HepG2 (cell line): Measurements from ENCODE around the gene PTPRM. TPM values are rescaled to one million over a fixed set of nuclear protein-coding genes. Genes with fewer than 3 reads are reported as not detected.

Source experiments
- ATAC-seq: fragments of 200-7000 bp; cut with Tn5 transposase; 3 replicates; pipeline ENCODE4 v1.9.1; 2020; ENCODE audit warnings: mild to moderate bottlenecking, moderate library complexity
- BruUV-seq: library from RNA; stranded (reverse); fragments of 400-500 nt; replicated peaks from 2 replicates; lab custom pipeline; 2021; lab: Mats Ljungman, UMichigan
- CTCF ChIA-PET: fragments of 300-600 bp; formaldehyde crosslinking; extraction: SDS; loops from one replicate; lab custom pipeline; 2021; ENCODE audit warnings: low total read pairs, inconsistent platforms, low intra/inter-chr PET ratio; lab: Yijun Ruan, JAX
- POLR2A ChIA-PET: fragments of 350-600 bp; sonication (Branson Sonifier 250); formaldehyde crosslinking; loops from one replicate; lab custom pipeline; 2020; ENCODE audit warnings: antibody characterized with exemption, inconsistent platforms; lab: Yijun Ruan, JAX
- DNase-seq: peaks from one replicate; pipeline ENCODE4 v3.0.0-alpha.2; 2015; ENCODE audit warnings: low spot score
- FAIRE-seq: peaks from 3 replicates; lab custom pipeline; 2011; peaks lifted over from hg19 to GRCh38; lab: Jason Lieb, UNC
- H2AFZ ChIP-seq: one replicate; pipeline ENCODE4 v1.6.1; 2011; ENCODE audit warnings: low read length, inconsistent platforms
- H3K27ac ChIP-seq: fragments of 300-600 bp; 3 replicates; pipeline ENCODE4 v1.8.0; 2011; ENCODE audit warnings: mixed run types, mild to moderate bottlenecking, mixed read lengths, low read length, inconsistent platforms; ENCODE audit not compliant: insufficient read depth; ENCODE audit errors: extremely low read length
- H3K27me3 ChIP-seq, 2 experiments: fragments of 200-600 bp in 1 of 2; 2 replicates in 1 of 2; 3 replicates in 1 of 2; pipeline versions ENCODE4 v1.6.0 to v1.8.0; 2011; ENCODE audit warnings: low read length in 2 of 2, mild to moderate bottlenecking in 2 of 2, moderate library complexity in 2 of 2, inconsistent platforms in 1 of 2; ENCODE audit not compliant: insufficient read depth in 2 of 2, control insufficient read depth in 1 of 2
- H3K36me3 ChIP-seq, 2 experiments: fragments of 200-600 bp in 1 of 2; replicated peaks in 1 of 2; 2 replicates in 1 of 2; 3 replicates in 1 of 2; pipeline versions ENCODE4 v1.5.1 to v1.8.0; 2011; ENCODE audit warnings: low read length in 2 of 2, inconsistent platforms in 1 of 2; ENCODE audit not compliant: insufficient read depth in 2 of 2, control insufficient read depth in 1 of 2
- H3K4me1 ChIP-seq: 2 replicates; pipeline ENCODE4 v1.5.1; 2012; ENCODE audit warnings: low read length, inconsistent platforms; ENCODE audit not compliant: insufficient read depth
- H3K4me2 ChIP-seq: 2 replicates; pipeline ENCODE4 v1.6.0; 2011; ENCODE audit warnings: low read depth, low read length, inconsistent platforms
- H3K4me3 ChIP-seq, 3 experiments: fragments of 200-600 bp in 1 of 3; sonication (generic), shearing (Covaris generic) in 1 of 3; replicated peaks in 1 of 3; 2 replicates each; pipeline ENCODE4 v1.5.1; 2011 to 2016; ENCODE audit warnings: low read length in 3 of 3, inconsistent platforms in 2 of 3, low read depth in 2 of 3, mild to moderate bottlenecking in 2 of 3, control low read depth in 1 of 3, mixed read lengths in 1 of 3; ENCODE audit not compliant: insufficient read depth in 1 of 3
- H3K79me2 ChIP-seq: one replicate; pipeline ENCODE4 v1.6.1; 2011; ENCODE audit warnings: low read length, inconsistent platforms; ENCODE audit not compliant: insufficient read depth
- H3K9ac ChIP-seq: 2 replicates; pipeline ENCODE4 v1.6.0; 2011; ENCODE audit warnings: mild to moderate bottlenecking, low read depth, low read length, inconsistent platforms; ENCODE audit not compliant: insufficient read depth
- H3K9me3 ChIP-seq: 2 replicates; pipeline ENCODE4 v1.5.1; 2012; ENCODE audit warnings: mild to moderate bottlenecking, low read length
- H4K20me1 ChIP-seq: 2 replicates; pipeline ENCODE4 v1.6.0; 2011; ENCODE audit warnings: inconsistent platforms, mild to moderate bottlenecking, low read length, moderate library complexity; ENCODE audit not compliant: insufficient read depth
- BATF2 ChIP-seq: sonication (generic); formaldehyde crosslinking; IDR thresholded peaks from 2 replicates; pipeline ENCODE4 v1.8.0; 2022; ENCODE audit warnings: mild to moderate bottlenecking, missing genetic modification reagents, moderate library complexity
- DMTF1 ChIP-seq: sonication (generic); formaldehyde crosslinking; IDR thresholded peaks from 2 replicates; pipeline ENCODE4 v1.4.0; 2020; ENCODE audit warnings: mild to moderate bottlenecking, missing genetic modification reagents
- FOXM1 ChIP-seq: sonication (generic); formaldehyde crosslinking; IDR thresholded peaks from 2 replicates; pipeline ENCODE4 v1.5.0; 2020; ENCODE audit warnings: missing genetic modification reagents
- MED8 ChIP-seq: sonication (generic); formaldehyde crosslinking; IDR thresholded peaks from 2 replicates; pipeline ENCODE4 v1.8.1; 2023; ENCODE audit warnings: mild to moderate bottlenecking, missing genetic modification reagents; ENCODE audit not compliant: insufficient replicate concordance
- MTERF4 ChIP-seq: sonication (generic); formaldehyde crosslinking; IDR thresholded peaks from 2 replicates; pipeline ENCODE4 v1.8.0; 2023; ENCODE audit warnings: mild to moderate bottlenecking, missing genetic modification reagents
- NR2C2 ChIP-seq: sonication (generic); formaldehyde crosslinking; IDR thresholded peaks from 2 replicates; pipeline ENCODE4 v1.4.0; 2020; ENCODE audit warnings: missing genetic modification reagents, mild to moderate bottlenecking, moderate library complexity, borderline replicate concordance
- PRMT3 ChIP-seq: sonication (generic); formaldehyde crosslinking; IDR thresholded peaks from 2 replicates; pipeline ENCODE4 v1.8.1; 2022; ENCODE audit warnings: low read depth, mild to moderate bottlenecking, moderate library complexity, missing genetic modification reagents, borderline replicate concordance
- YY1 ChIP-seq: IDR thresholded peaks from 2 replicates; pipeline ENCODE4 v1.6.1; 2011; ENCODE audit warnings: low read length, low read depth, moderate library complexity, mild to moderate bottlenecking; ENCODE audit not compliant: insufficient read depth, insufficient replicate concordance
- ZMAT5 ChIP-seq: sonication (generic); formaldehyde crosslinking; IDR thresholded peaks from 2 replicates; pipeline ENCODE4 v1.5.0; 2020; ENCODE audit warnings: mild to moderate bottlenecking, low read depth, missing genetic modification reagents, borderline replicate concordance
- ZNF234 ChIP-seq: sonication (generic); formaldehyde crosslinking; conservative IDR thresholded peaks from 2 replicates; pipeline ENCODE4 v1.5.1; 2020; ENCODE audit warnings: mild to moderate bottlenecking, missing genetic modification reagents
- ZNF235 ChIP-seq: sonication (generic); formaldehyde crosslinking; IDR thresholded peaks from 2 replicates; pipeline ENCODE4 v1.8.1; 2023; ENCODE audit warnings: mild to moderate bottlenecking, missing genetic modification reagents, borderline replicate concordance
- ZNF276 ChIP-seq: sonication (generic); formaldehyde crosslinking; IDR thresholded peaks from 2 replicates; pipeline ENCODE4 v1.4.0; 2020; ENCODE audit warnings: mild to moderate bottlenecking, low read depth, missing genetic modification reagents
- ZNF282 ChIP-seq: fragments of 450-650 bp; IDR thresholded peaks from 2 replicates; pipeline ENCODE4 v1.6.1; 2018; ENCODE audit not compliant: partially characterized antibody
- WGBS: methylation state at CpG from one replicate; pipeline ENCODE4 v1.1.6; 2017; ENCODE audit warnings: low lambda C conversion rate; 5-methylcytosine and 5-hydroxymethylcytosine counted together
- in situ Hi-C: cut with HindIII; loops from 2 replicates; pipeline ENCODE4 v1.10.0; 2017; ENCODE audit warnings: low pct_unique_long_range_greater_than_20kb; ENCODE audit not compliant: extremely low pct_ligation_motif_present
- intact Hi-C: fragments of 100-400 bp; cut with micrococcal nuclease; formaldehyde crosslinking; loops from one replicate; pipeline ENCODE4 v1.10.0; 2022; ENCODE audit not compliant: unreplicated experiment
- polyA plus RNA-seq, 8 experiments: library from polyadenylated mRNA; depleted of rRNA in 3 of 8; stranded (reverse) in 7 of 8; unstranded in 1 of 8; fragments of >200 nt; fragmentation: Illumina TruSeq in 4 of 8; extraction: Trizol in 4 of 8; gene quantifications; 2 replicates each; pipeline versions ENCODE4 v1.2.1 to v1.2.3, GENCODE V29; 2011 to 2016; ENCODE audit warnings: low read depth in 4 of 8, missing spikeins in 1 of 8, mixed read lengths in 1 of 8; ENCODE audit not compliant: insufficient read depth in 1 of 8
- total RNA-seq, 5 experiments: library from RNA; depleted of rRNA; stranded (reverse); fragments of >200 nt; fragmentation: Illumina TruSeq; extraction: Trizol; gene quantifications; 2 replicates each; pipeline ENCODE4 v1.2.3, GENCODE V29; 2016; ENCODE audit warnings: low read depth in 1 of 5

The PTPRM gene
- total and polyA plus RNA-seq, 2 of the 13 experiments (the other 11 are each of a cell fraction or from before 2014, with no cell fraction given): 12.6 to 108 TPM

GRCh38 chr18:7813131-7813530, 246.0 kb downstream of the PTPRM start:
- no peak for DNase-seq
- H3K9ac ChIP-seq: no peak overlapping the region
- H3K4me1 ChIP-seq: peaks cover 24% of the 10 kb centered on the region
- H3K27me3 ChIP-seq: no peaks in the 10 kb centered on the region
- BruUV-seq: no TSS peak
- no peaks in the 10 kb centered on the region for H4K20me1 ChIP-seq
- CTCF ChIA-PET: no interaction called here
- no peaks in the 10 kb centered on the region for H3K79me2 ChIP-seq
- peaks cover 15% of the 10 kb centered on the region for H3K9me3 ChIP-seq
- peak overlapping the region; percentile 29 for H3K27ac ChIP-seq
- no peak overlapping the region for H2AFZ ChIP-seq
- no peak overlapping the region for H3K4me3 ChIP-seq
- H3K4me2 ChIP-seq: no peak overlapping the region
- H3K36me3 ChIP-seq: peaks cover 0 to 2% of the 10 kb centered on the region in 2 experiments; a peak in 1 of 5 replicates
- over 99% methylated on average over 5 of the region's 5 CpGs for WGBS
- POLR2A ChIA-PET: no interaction called here
- in situ Hi-C loops (no loop called here), intact Hi-C loops (loop anchor here (5.0 kb wide), 1 partner anchor 974 kb away; no protein-coding TSS in a partner anchor)
- no peak for FAIRE-seq
- ATAC-seq: no peak
- TF ChIP-seq FOXM1 (CRISPR knock-in tag) (no peak), NR2C2 (CRISPR knock-in tag) (no peak), BATF2 (CRISPR knock-in tag) (no peak), ZNF276 (CRISPR knock-in tag) (no peak), ZNF234 (CRISPR knock-in tag) (no peak), ZNF235 (CRISPR knock-in tag) (no peak), PRMT3 (CRISPR knock-in tag) (no peak), MED8 (CRISPR knock-in tag) (no peak), DMTF1 (CRISPR knock-in tag) (no peak), ZNF282 (no peak), MTERF4 (no peak), YY1 (no peak), ZMAT5 (CRISPR knock-in tag) (no peak)
